Panc1 (cell line): ENCODE results near the gene SAMD4A. TPM values are rescaled to one million over a fixed set of nuclear protein-coding genes. Genes with fewer than 3 reads are reported as not detected.

Source experiments
- ATAC-seq: fragments of 200-7000 bp; cut with Tn5 transposase; 2 replicates; pipeline ENCODE4 v1.9.1; 2020; ENCODE audit warnings: mild to moderate bottlenecking, moderate library complexity
- BruUV-seq: library from RNA; stranded (reverse); fragments of 400-500 nt; replicated peaks from 2 replicates; lab custom pipeline; 2021; lab: Mats Ljungman, UMichigan
- CTCF ChIA-PET: fragments of 300-600 bp; sonication (Branson Sonifier 250); formaldehyde crosslinking; loops from one replicate; lab custom pipeline; 2022; ENCODE audit warnings: antibody characterized with exemption; lab: Charles Lee
- POLR2A ChIA-PET: fragments of 300-600 bp; sonication (Branson Sonifier 250); formaldehyde crosslinking; loops from one replicate; lab custom pipeline; 2022; ENCODE audit warnings: antibody characterized with exemption; lab: Charles Lee
- DNase-seq: peaks from one replicate; pipeline ENCODE4 v3.0.0-alpha.2; 2010; ENCODE audit warnings: low read depth, low spot score
- H3K27ac ChIP-seq: 2 replicates; pipeline ENCODE4 v1.5.1; 2011; ENCODE audit warnings: mild to moderate bottlenecking, low read length, inconsistent platforms
- H3K27me3 ChIP-seq: fragments of 200-500 bp; sonication (Bioruptor generic); 2 replicates; pipeline ENCODE4 v1.6.0; 2014; ENCODE audit warnings: low read length, inconsistent platforms; ENCODE audit not compliant: control insufficient read depth, insufficient read depth
- H3K36me3 ChIP-seq: fragments of 200-500 bp; sonication (Bioruptor generic); 2 replicates; pipeline ENCODE4 v1.5.1; 2014; ENCODE audit warnings: inconsistent platforms, mild to moderate bottlenecking, low read length, moderate library complexity; ENCODE audit not compliant: control insufficient read depth, insufficient read depth
- H3K4me1 ChIP-seq: 2 replicates; pipeline ENCODE4 v1.5.1; 2011; ENCODE audit warnings: inconsistent platforms, mild to moderate bottlenecking, low read length, moderate library complexity; ENCODE audit not compliant: control insufficient read depth, insufficient read depth
- H3K4me3 ChIP-seq, 2 experiments: 2 replicates each; pipeline ENCODE4 v1.5.1; 2011 to 2012; ENCODE audit warnings: low read depth in 2 of 2, low read length in 2 of 2, mild to moderate bottlenecking in 2 of 2, inconsistent platforms in 1 of 2, moderate library complexity in 1 of 2
- H3K9me3 ChIP-seq: fragments of 200-500 bp; sonication (Bioruptor generic); 2 replicates; pipeline ENCODE4 v1.5.1; 2014; ENCODE audit warnings: low read depth, mild to moderate bottlenecking, inconsistent platforms, low read length, moderate library complexity; ENCODE audit not compliant: control insufficient read depth, insufficient read depth
- CTCF ChIP-seq: fragments of 450-650 bp; IDR thresholded peaks from 2 replicates; pipeline ENCODE4 v1.5.1; 2017; ENCODE audit warnings: mild to moderate bottlenecking
- POLR2AphosphoS5 ChIP-seq: IDR thresholded peaks from 2 replicates; pipeline ENCODE4 v1.6.1; 2012; ENCODE audit warnings: mild to moderate bottlenecking, low read depth, low read length, moderate library complexity
- REST ChIP-seq, 2 experiments: IDR thresholded peaks; 2 replicates each; pipeline ENCODE4 v1.6.1; 2011 to 2012; ENCODE audit warnings: low read depth in 2 of 2, control low read depth in 1 of 2, low read length in 1 of 2, mild to moderate bottlenecking in 1 of 2, moderate library complexity in 1 of 2; ENCODE audit not compliant: insufficient read depth in 1 of 2
- SIN3A ChIP-seq: IDR thresholded peaks from 2 replicates; pipeline ENCODE4 v1.6.1; 2012; ENCODE audit warnings: low read depth, mild to moderate bottlenecking, low read length, moderate library complexity, borderline replicate concordance; ENCODE audit not compliant: insufficient read depth
- TCF7L2 ChIP-seq: IDR thresholded peaks from 2 replicates; pipeline ENCODE4 v1.6.1; 2011; ENCODE audit warnings: mild to moderate bottlenecking, low read depth, low read length, inconsistent platforms
- in situ Hi-C: cut with HindIII; loops from 2 replicates; pipeline ENCODE4 v1.10.0; 2016; ENCODE audit warnings: low sequenced_read_pairs, low pct_unique_long_range_greater_than_20kb
- intact Hi-C: fragments of 100-400 bp; cut with micrococcal nuclease; formaldehyde crosslinking; loops from one replicate; pipeline ENCODE4 v1.10.0; 2022; ENCODE audit not compliant: unreplicated experiment
- total RNA-seq: library from RNA; stranded (reverse); gene quantifications from one replicate; pipeline ENCODE4 v1.2.1, GENCODE V29; 2021; ENCODE audit not compliant: unreplicated experiment

SAMD4A gene
- total RNA-seq, 1 experiment from 2014 or later, result 15.2 TPM

- no peak for DNase-seq
- ChIA-PET POLR2A (no interaction called here), CTCF (no interaction called here)
- Histone ChIP-seq H3K27me3 (no peaks in the 10 kb centered on the region), H3K9me3 (no peaks in the 10 kb centered on the region), H3K27ac (no peak overlapping the region), H3K4me3 (no peak overlapping the region), H3K36me3 (no peaks in the 10 kb centered on the region; the same call in 1 of the 2 replicates), H3K4me1 (no peaks in the 10 kb centered on the region)
- no TSS peak for BruUV-seq
- in situ Hi-C loops (no loop called here), intact Hi-C loops (no loop called here)
- TF ChIP-seq TCF7L2 (no peak), REST (IDR thresholded peaks at IDR 0.05; ENCODE audit: insufficient read depth in 1 of 2, low read depth in 2 of 2, low read length in 1 of 2) (no peak), POLR2AphosphoS5 (no peak), CTCF (no peak), SIN3A (no peak)
- no peak for ATAC-seq
Measured at GRCh38 chr14:54786838-54787237, 219.9 kb downstream of the SAMD4A start.

- H3K27me3 ChIP-seq, result no peaks in the 10 kb centered on the region
- no TSS peak for BruUV-seq
- TF ChIP-seq SIN3A (no peak), POLR2AphosphoS5 (no peak), REST (IDR thresholded peaks at IDR 0.05; ENCODE audit: insufficient read depth in 1 of 2, low read depth in 2 of 2, low read length in 1 of 2) (no peak), CTCF (no peak), TCF7L2 (no peak)
- in situ Hi-C loops (no loop called here), intact Hi-C loops (no loop called here)
- DNase-seq (no peak), ATAC-seq (no peak)
- H3K36me3 ChIP-seq, result no peaks in the 10 kb centered on the region; the same call in 1 of the 2 replicates
- no peaks in the 10 kb centered on the region for H3K4me1 ChIP-seq
- no peak overlapping the region for H3K27ac ChIP-seq
- POLR2A ChIA-PET, result no interaction called here
- CTCF ChIA-PET, result no interaction called here
- no peaks in the 10 kb centered on the region for H3K9me3 ChIP-seq
- H3K4me3 ChIP-seq, result no peak overlapping the region
Measured at GRCh38 chr14:54787261-54787660, 220.3 kb downstream of the SAMD4A start.
